Breast epithelium (tissue), 3 donors: Measurements from ENCODE around the gene TMCC1.

Experiments
- POLR2A ChIP-seq: fragments of 450-650 bp; IDR thresholded peaks from one replicate; pipeline ENCODE4 v1.6.1; 2016; ENCODE audit warnings: antibody characterized with exemption, mild to moderate bottlenecking, moderate library complexity
- POLR2AphosphoS5 ChIP-seq, 3 donors: sonication (generic); formaldehyde crosslinking; IDR thresholded peaks; one replicate each; pipeline ENCODE4 v1.6.1; 2017; ENCODE audit warnings: antibody characterized with exemption in 3 of 3
- TF ChIP-seq, protein P1 (sequence below), 3 donors: fragments of 450-650 bp; IDR thresholded peaks; one replicate each; pipeline ENCODE4 v1.5.1; 2016 to 2017; ENCODE audit warnings: antibody characterized with exemption in 3 of 3, mild to moderate bottlenecking in 3 of 3, moderate library complexity in 3 of 3

DNA sequence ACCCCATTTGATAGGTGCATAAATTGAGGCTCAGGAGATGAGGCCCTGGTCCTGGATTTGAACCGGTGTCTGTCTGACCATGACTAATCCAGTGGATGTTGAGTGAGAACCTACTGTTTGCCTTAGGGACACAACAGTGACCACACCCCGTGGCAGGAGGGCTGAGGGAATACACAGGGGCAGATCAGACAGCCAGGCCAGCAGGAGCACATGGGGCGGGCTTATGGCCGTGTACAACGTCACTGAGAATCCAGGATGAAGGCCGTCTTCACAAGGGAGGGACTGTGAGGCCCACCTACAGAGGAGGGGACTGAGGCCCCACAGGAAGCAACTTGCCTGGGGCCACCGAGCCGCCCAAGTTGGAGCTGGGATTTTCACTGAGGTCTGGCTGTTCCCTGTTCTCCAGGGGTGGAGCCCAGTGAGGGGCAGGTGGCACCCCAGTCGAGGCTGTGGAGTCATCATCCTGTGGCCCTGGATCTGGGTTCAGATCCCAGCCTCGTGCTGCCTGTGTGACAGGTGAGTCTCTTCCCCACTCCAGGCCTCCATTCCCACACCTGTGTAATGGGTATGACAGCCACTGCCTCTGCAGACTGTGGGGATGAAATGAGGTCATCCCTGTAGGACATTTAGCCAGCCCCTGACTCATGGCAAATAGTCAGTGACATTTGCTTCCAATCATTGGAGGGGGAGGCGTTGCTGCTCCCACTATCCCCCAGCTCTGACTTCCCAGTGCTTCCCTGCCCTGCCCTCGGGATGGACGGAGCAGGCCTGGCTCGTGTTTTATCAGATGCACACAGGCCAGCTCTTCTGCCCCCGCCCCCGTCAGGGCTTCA lies 280.8 kb downstream of the TMCC1 start:
- TF ChIP-seq, protein P1, sequence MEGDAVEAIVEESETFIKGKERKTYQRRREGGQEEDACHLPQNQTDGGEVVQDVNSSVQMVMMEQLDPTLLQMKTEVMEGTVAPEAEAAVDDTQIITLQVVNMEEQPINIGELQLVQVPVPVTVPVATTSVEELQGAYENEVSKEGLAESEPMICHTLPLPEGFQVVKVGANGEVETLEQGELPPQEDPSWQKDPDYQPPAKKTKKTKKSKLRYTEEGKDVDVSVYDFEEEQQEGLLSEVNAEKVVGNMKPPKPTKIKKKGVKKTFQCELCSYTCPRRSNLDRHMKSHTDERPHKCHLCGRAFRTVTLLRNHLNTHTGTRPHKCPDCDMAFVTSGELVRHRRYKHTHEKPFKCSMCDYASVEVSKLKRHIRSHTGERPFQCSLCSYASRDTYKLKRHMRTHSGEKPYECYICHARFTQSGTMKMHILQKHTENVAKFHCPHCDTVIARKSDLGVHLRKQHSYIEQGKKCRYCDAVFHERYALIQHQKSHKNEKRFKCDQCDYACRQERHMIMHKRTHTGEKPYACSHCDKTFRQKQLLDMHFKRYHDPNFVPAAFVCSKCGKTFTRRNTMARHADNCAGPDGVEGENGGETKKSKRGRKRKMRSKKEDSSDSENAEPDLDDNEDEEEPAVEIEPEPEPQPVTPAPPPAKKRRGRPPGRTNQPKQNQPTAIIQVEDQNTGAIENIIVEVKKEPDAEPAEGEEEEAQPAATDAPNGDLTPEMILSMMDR (IDR thresholded peaks at IDR 0.05) = no peak
- TF ChIP-seq POLR2A = no peak
- TF ChIP-seq POLR2AphosphoS5 (IDR thresholded peaks at IDR 0.05) = no peak
